NB4 (cell line): ENCODE results near the gene ISY1.

ENCODE experiments used
- CTCF ChIP-seq: IDR thresholded peaks from one replicate; pipeline ENCODE4 v1.5.1; 2012; ENCODE audit warnings: low read depth, low read length
- MAX ChIP-seq: IDR thresholded peaks from 2 replicates; pipeline ENCODE4 v1.6.1; 2011; ENCODE audit warnings: low read depth, low read length

- no peak for TF ChIP-seq MAX
- TF ChIP-seq CTCF: no peak
Measured at GRCh38 chr3:129187857-129188256, 27.0 kb upstream of the ISY1 start.
